Lung (tissue), 12 donors: ENCODE measurements around the gene MC1R. TPM values are rescaled to one million over a fixed set of nuclear protein-coding genes. Genes with fewer than 3 reads are reported as not detected.

Experiments used
- ATAC-seq: fragments of 200-7000 bp; cut with Tn5 transposase; one replicate; pipeline ENCODE4 v1.9.1; 2020; ENCODE audit warnings: moderate number of reproducible peaks; ENCODE audit not compliant: insufficient read depth, low FRiP score
- DNase-seq, 3 donors: peaks; one replicate each; pipeline ENCODE4 v3.0.0-alpha.2; 2013 to 2017
- H3K27ac ChIP-seq, 2 donors: one replicate each; pipeline ENCODE4 v1.5.1; 2013; ENCODE audit warnings: mild to moderate bottlenecking in 2 of 2, moderate library complexity in 2 of 2, control low read depth in 1 of 2, inconsistent platforms in 1 of 2, low read depth in 1 of 2, low read length in 1 of 2
- H3K27me3 ChIP-seq, 3 donors: one replicate each; pipeline ENCODE4 v1.5.1; 2013; ENCODE audit warnings: low read length in 2 of 3; ENCODE audit not compliant: control insufficient read depth in 3 of 3, insufficient read depth in 3 of 3
- H3K36me3 ChIP-seq, 4 donors: one replicate each; pipeline ENCODE4 v1.5.1; 2013; ENCODE audit warnings: low read length in 4 of 4, mild to moderate bottlenecking in 1 of 4, moderate library complexity in 1 of 4; ENCODE audit not compliant: control insufficient read depth in 4 of 4, insufficient read depth in 4 of 4
- H3K4me1 ChIP-seq, 5 donors: one replicate each; pipeline ENCODE4 v1.5.1; 2013; ENCODE audit warnings: low read length in 5 of 5, mild to moderate bottlenecking in 2 of 5, moderate library complexity in 1 of 5; ENCODE audit not compliant: control insufficient read depth in 5 of 5, insufficient read depth in 5 of 5
- H3K4me3 ChIP-seq: one replicate; pipeline ENCODE4 v1.5.1; 2013; ENCODE audit warnings: mild to moderate bottlenecking, control low read depth, moderate library complexity
- H3K9ac ChIP-seq, 2 donors: one replicate each; pipeline ENCODE4 v1.5.1; 2013; ENCODE audit warnings: low read length in 2 of 2, control low read depth in 1 of 2; ENCODE audit not compliant: insufficient read depth in 1 of 2
- H3K9me3 ChIP-seq, 4 donors: one replicate each; pipeline ENCODE4 v1.5.1; 2013; ENCODE audit warnings: low read length in 3 of 4, mild to moderate bottlenecking in 1 of 4, moderate library complexity in 1 of 4; ENCODE audit not compliant: control insufficient read depth in 4 of 4, insufficient read depth in 3 of 4
- CTCF ChIP-seq: IDR thresholded peaks from 2 replicates; pipeline ENCODE4 v1.5.1; 2012; ENCODE audit warnings: mild to moderate bottlenecking; ENCODE audit errors: control extremely low read depth, extremely low read depth
- WGBS, 2 donors: extraction: QIAGEN DNeasy Blood & Tissue Kit; methylation state at CpG; one replicate each; pipeline ENCODE4 v1.1.7; 2013; 5-methylcytosine and 5-hydroxymethylcytosine counted together
- polyA plus RNA-seq, 2 donors: library from polyadenylated mRNA; stranded (reverse); fragments of 200-250 nt; gene quantifications; one replicate each; pipeline ENCODE4 v1.2.1, GENCODE V29; 2013
- total RNA-seq, 2 donors: library from RNA; depleted of rRNA in 1 of 2; stranded (reverse); fragments of >200 nt in 1 of 2; gene quantifications; one replicate each; pipeline ENCODE4 v1.2.1, GENCODE V29; 2014 to 2021
- donor health status: control.
- donor health status: control.
- donor health status: Bipolar disorder and iron deficiency.
- donor health status: healthy.
- donor health status: DM: yes; HTN: yes; CAD: no.

The MC1R gene
- total and polyA plus RNA-seq, 4 donors = 2.9 to 7.1 (median 3.5) TPM

- ATAC-seq = no peak
- Histone ChIP-seq H3K36me3 (peaks cover 3 to 69% (median 28%) of the 10 kb centered on the region in 4 donors), H3K4me1 (no peaks in the 10 kb centered on the region), H3K27me3 (no peaks in the 10 kb centered on the region), H3K9ac (no peak overlapping the region), H3K4me3 (no peak overlapping the region), H3K27ac (no peak overlapping the region), H3K9me3 (no peaks in the 10 kb centered on the region)
- WGBS, 2 donors = 96 to 97% methylated on average over 36 of the region's 36 CpGs
- DNase-seq = no peak
- TF ChIP-seq CTCF = no peak
These were observed 20.3 kb upstream of the MC1R start for GRCh38 chr16:89898201-89898967.

- Histone ChIP-seq H3K4me3 (no peak overlapping the region), H3K27ac (no peak overlapping the region), H3K9me3 (no peaks in the 10 kb centered on the region), H3K27me3 (no peaks in the 10 kb centered on the region), H3K4me1 (no peaks in the 10 kb centered on the region), H3K9ac (no peak overlapping the region), H3K36me3 (peaks cover 10 to 69% (median 25%) of the 10 kb centered on the region in 4 donors)
- ATAC-seq = no peak
- no peak for DNase-seq
- no peak for TF ChIP-seq CTCF
- WGBS, 2 donors = 95 to 96% methylated on average over 20 of the region's 20 CpGs
These were observed 18.7 kb upstream of the MC1R start for GRCh38 chr16:89899879-89900481.

- Histone ChIP-seq H3K27ac (no peak overlapping the region), H3K9me3 (no peaks in the 10 kb centered on the region), H3K4me1 (no peaks in the 10 kb centered on the region), H3K4me3 (no peak overlapping the region), H3K27me3 (no peaks in the 10 kb centered on the region), H3K36me3 (peaks cover 10 to 72% (median 27%) of the 10 kb centered on the region in 4 donors), H3K9ac (no peak overlapping the region)
- DNase-seq = no peak
- TF ChIP-seq CTCF = no peak
- no peak for ATAC-seq
- WGBS, 2 donors = 97 to 98% methylated on average over 17 of the region's 17 CpGs
These were observed 17.8 kb upstream of the MC1R start for GRCh38 chr16:89900885-89901284.
